GM18873 (cell line): ENCODE data around the gene SLC8A2.

Source experiments
- ATAC-seq: cut with Tn5 transposase; IDR thresholded peaks from one replicate; pipeline ENCODE4 v1.9.1; 2021; ENCODE audit warnings: mild to moderate bottlenecking, moderate library complexity, moderate number of reproducible peaks; ENCODE audit not compliant: unreplicated experiment, low FRiP score

SLC8A2 gene

DNA sequence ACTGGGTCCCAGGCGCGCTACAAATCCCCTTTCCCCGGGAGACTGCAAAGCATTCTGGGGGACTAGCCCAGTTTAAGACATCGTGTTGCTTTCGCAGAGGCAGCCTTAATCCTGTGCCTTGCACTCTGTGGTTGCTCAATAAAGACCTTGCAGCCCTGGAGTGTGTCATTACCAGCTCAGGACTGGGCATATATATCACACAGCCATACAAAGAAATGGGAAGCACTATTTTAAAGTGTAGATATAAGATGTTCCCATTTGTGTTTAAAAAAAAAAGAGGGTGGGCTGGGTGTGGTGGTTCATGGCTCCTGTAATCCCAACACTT is 32.1 kb upstream of the SLC8A2 start:
- ATAC-seq, result no peak

DNA sequence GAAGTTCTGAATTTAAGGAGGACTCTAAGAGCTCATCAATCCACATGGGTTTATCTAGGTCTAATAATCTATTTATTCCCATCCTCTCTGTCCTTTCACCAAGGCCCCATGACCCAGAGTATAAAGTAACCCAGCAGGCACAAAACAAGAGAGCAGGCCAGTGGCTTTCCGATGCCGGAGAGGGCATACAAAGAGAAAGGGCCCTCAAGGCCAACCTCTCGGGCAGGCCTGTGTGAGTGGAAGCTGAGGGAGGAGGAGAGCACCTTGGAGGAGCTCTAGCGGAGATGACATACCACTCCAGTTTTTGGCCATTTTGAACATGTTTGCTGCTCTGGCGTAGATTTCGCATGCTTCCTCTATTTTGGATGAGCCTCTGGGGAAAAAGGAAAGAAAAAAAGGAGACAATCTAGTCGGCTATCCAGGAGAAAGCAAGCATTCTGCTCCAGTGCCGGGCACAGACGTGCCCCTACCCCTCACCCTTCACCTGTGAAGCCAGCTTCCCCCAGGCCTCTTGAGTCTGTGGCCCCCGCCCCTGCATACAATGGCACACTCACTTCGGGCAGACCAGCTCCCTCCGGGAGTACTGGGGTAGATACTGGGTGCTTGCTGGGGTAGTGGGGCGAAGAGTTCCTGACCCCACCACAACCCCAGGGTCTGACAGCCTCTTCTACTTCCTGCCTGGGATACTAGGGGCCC is 31.6 kb upstream of the SLC8A2 start:
- no peak for ATAC-seq

GRCh38 chr19:47499863-47500830 is 28.5 kb upstream of the SLC8A2 start:
- ATAC-seq, result no peak

GRCh38 chr19:47499371-47499770 is 27.7 kb upstream of the SLC8A2 start:
- ATAC-seq, result no peak

DNA sequence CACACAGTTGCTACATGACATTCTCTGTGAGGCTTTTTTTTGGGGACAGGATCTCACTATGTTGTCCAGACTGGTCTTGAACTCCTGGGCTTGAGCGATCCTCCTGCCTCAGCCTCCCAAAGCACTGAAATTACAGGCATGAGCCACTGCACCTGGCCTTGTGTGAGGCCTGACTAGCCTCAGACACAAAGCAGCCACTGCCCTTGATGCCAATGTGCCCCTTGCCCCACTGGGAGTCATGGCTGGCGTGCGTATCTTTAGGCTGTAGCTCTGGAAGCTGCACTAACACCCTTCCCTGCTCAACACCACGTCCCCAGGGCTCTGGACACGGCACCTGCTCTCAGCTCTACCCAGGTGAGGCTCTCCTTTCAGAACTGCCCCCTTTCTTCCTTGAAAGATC is 26.9 kb upstream of the SLC8A2 start:
- no peak for ATAC-seq

DNA sequence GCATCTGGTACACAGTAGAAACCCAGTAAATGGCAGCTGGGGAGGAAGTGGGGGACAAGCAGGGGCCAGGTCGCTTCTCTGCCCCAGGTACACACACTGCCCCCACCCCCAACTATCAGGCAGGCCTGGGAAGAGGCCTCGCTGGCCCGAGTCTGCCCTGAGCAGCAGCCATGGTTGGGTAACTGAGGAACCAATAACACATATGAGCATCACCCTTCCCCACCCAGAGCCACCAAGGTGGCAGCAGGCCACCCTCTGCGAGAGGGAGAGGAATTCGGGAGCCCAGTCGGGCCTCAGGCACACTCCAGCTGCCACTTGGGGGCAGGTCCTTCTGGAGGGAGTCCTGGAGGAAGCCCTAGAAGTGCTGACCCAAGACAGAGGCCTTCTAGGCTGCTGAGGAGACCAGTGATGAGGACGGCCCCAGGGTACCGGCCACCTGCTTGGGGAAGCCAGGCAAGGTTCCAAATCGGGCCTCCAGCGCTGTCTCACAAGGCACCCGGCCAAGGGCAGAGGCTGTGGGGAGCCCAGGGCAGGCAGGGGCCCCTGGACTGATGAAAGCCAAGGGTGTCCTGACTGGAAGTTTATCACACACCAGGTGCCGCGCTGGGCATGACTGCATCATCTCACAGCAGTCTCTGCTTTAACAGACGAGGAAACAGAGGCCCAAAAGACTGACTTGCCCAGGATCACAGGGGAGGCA is 26.3 kb upstream of the SLC8A2 start:
- ATAC-seq, result no peak

GRCh38 chr19:47497050-47497766 is 25.5 kb upstream of the SLC8A2 start:
- ATAC-seq, result no peak

GRCh38 chr19:47495478-47496372 is 24.0 kb upstream of the SLC8A2 start:
- no peak for ATAC-seq

GRCh38 chr19:47494729-47495128 is 23.0 kb upstream of the SLC8A2 start:
- no peak for ATAC-seq

GRCh38 chr19:47494211-47494547 is 22.5 kb upstream of the SLC8A2 start:
- ATAC-seq, result no peak

GRCh38 chr19:47493378-47494210 is 21.9 kb upstream of the SLC8A2 start:
- ATAC-seq, result no peak

GRCh38 chr19:47492571-47493377 is 21.1 kb upstream of the SLC8A2 start:
- ATAC-seq, result no peak

DNA sequence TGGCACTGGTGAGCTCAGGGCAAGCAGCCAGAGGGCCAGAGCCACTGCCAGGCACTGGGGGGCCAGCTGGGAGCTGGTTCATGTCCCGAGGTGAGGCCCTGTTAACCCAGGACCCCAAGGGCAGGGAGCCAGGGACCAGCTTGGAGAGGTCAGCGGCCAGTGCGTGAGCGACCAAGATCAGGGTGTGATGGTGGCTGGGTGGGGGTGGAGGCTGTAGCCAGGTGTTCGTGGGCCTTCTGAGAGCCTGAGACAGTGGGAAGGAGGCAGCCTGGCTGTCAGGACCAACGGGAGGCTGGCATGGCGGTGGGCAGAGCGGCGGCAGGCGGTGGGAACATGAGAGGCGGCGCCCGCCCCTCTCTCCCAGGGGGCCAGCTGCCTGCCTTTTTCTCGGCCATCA is 20.4 kb upstream of the SLC8A2 start:
- no peak for ATAC-seq

DNA sequence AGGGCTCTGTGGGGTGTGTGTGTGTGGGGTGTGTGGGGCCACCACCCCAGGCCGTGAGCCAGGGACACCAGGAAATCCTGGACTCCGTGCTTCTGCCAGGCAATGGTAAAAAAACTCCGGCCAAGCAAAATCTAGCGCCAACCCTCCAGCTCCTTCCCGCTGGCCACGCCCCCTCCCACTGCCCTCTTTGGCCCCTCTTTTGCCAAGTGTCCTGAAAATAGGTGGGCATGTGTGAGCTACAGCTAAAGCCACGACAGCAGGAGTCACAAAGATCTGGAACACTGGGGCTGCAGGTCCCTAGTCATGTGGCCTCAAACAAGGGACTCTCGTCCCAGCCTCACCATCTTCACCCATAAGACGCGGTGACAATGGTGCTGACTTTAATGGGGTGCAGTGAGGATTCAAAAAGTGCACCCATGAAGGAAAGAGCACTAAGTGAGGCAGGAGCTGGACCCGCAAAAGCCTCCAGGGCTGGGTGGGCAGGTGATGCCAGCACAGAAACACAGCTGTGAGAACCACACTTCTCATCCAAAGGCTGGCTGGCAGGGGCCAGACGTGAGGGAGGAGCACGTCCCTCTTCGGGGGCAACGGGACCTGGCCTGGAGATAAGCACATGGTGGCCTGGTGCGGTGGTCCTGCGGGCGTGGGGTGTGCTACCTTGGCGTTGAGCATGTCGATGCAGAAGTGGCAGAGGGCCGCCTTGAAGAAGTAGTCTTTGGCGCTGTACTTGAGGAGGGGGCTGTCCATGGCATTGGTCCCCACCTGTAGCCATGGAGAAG is 19.9 kb upstream of the SLC8A2 start:
- ATAC-seq, result no peak

GRCh38 chr19:47490847-47491246 is 19.2 kb upstream of the SLC8A2 start:
- no peak for ATAC-seq

DNA sequence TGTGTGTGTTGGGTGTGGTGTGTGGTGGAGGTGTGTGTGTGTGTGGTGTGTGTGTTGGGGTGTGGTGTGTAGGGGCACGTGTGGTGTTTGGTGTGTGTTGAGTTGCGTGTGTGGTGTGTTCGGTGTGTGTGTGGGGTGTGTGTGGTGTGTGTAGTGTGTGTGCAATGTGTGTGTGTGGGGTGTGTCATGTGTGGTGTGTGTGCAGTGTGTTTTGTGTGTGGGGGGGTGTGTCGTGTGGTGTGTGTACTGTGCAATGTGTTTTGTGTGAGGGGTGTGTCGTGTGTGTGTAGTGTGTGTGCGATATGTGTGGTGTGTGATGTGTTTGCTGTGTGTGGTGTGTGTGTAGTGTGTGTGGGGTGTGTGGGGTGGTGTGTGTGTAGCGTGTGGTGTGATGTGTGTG is 18.3 kb upstream of the SLC8A2 start:
- no peak for ATAC-seq
